Hypothalamus (tissue), 51 donors: ENCODE measurements around the gene TET1.
"Not testable (repeated sequence)": the region's sequence is repeated elsewhere in the genome, so short reads cannot be mapped to it uniquely, and the experiment has no call there.

Experiments
- DNase-seq, 51 donors: peaks; one replicate each; lab custom pipeline; 2025; lab: John Stamatoyannopoulos, UW

The TET1 gene

GRCh38 chr10:68696018-68696417 lies 135.9 kb downstream of the TET1 start:
- no peak for DNase-seq

- DNase-seq: no peak
Measured at GRCh38 chr10:68697106-68697505, 137.0 kb downstream of the TET1 start.

- DNase-seq: no peak
Measured at GRCh38 chr10:68700197-68700596, 140.1 kb downstream of the TET1 start.

- DNase-seq: no peak
Measured at GRCh38 chr10:68705548-68705947, 145.4 kb downstream of the TET1 start.

- not testable (repeated sequence) for DNase-seq
Measured at GRCh38 chr10:68708987-68709386, 148.8 kb downstream of the TET1 start.

DNA sequence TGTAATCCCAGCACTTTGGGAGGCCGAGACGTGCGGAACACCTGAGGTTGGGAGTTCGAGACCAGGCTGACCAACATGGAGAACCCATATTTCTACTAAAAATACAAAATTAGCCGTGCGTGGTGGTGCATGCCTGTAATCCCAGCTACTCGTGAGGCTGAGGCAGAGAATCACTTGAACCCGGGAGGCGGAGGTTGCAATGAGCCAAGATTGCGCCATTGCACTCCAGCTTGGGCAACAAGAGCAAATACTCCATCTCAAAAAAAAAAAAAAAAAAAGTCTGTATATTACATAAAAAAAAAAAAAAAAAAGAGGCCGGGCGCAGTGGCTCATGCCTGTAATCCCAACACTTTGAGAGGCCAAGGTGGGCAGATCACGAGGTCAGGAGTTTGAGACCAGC lies 152.9 kb downstream of the TET1 start:
- not testable (repeated sequence) for DNase-seq

- no peak for DNase-seq
Measured at GRCh38 chr10:68717435-68717834, 157.3 kb downstream of the TET1 start.

- peak; percentile 65 to 95 (median 88) for DNase-seq
Measured at GRCh38 chr10:68720793-68721672, 160.9 kb downstream of the TET1 start, which contains the start of gene CCAR1. Gene CCAR1 (plus strand): TSS chr10:68721239. CDS start chr10:68722505, 1,266 bp downstream.

GRCh38 chr10:68721673-68722335 lies 161.7 kb downstream of the TET1 start:
- peak in 4 of 51 donors; percentile 15 to 43 (median 34) for DNase-seq

DNA sequence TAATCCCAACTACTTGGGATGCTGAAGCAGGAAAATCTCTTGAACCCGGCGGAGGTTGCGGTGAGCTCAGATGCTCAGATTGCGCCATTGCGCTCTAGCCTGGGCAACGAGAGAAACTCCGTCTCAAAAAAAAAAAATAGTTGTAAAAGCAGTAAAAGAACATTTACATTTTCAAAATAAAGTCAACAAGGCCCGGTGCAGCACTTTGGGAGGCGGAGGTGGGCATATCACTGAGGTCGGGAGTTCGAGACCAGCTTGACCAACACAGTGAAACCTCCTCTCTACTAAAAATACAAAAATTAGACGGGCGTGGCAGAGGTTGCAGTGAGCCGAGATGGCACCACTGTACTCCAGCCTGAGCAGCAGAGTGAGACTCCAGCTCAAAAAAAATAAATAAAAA lies 164.9 kb downstream of the TET1 start:
- DNase-seq: no peak

DNA sequence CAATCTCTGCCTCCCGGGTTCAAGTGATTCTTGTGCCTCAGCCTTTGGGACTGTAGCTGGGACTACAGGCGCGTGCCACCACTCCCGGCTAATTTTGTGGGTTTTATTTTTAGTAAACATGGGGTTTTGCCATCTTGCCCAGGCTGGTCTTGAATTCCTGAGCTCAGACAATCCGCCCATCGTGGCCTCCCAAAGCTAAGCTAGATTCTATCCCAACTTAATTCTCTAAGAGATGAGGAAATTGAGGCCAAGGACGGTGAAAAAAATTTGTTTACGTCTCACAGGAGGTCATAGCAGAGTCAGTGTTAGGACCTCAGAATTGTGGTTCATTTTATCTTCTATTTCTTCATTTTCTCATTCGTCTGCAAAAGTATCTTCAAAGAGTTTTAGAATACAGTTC lies 167.0 kb downstream of the TET1 start:
- DNase-seq: no peak

DNA sequence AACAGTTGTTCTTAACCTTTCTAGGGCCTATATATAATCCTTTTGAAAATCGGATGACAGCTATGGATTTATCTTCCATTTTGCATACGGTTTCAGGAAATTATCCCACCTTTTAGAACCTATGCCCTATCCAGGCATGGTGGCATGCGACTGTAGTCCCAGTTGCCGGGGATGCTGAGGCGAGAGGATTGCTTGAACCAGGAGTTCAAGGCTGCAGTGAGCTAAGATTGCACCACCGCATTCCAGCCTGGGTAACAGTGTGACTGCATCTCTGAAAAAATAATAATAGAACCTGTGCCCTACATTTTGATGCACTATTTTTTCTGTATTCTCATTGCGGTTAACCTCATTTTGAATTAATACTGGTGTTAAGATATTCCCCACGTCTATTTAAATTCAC lies 172.5 kb downstream of the TET1 start:
- DNase-seq: no peak

DNA sequence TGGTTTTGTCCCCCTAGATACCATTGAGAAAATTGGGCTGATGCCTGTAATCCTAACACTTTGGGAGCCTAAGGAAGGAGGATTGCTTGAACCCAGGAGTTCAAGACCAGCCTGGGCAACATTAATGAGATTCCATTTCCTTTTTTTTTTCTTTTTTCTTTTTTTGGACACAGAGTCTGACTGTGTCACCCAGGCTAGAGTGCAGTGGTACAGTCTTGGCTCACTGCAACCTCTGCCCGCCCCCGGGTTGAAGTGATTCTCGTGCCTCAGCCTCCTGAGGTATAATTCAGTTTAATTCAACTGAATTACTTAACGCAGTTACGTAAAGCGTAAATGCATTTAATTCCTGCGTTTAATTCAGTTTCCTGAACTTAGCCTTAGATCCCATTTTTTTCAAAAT lies 174.2 kb downstream of the TET1 start:
- no peak for DNase-seq

DNA sequence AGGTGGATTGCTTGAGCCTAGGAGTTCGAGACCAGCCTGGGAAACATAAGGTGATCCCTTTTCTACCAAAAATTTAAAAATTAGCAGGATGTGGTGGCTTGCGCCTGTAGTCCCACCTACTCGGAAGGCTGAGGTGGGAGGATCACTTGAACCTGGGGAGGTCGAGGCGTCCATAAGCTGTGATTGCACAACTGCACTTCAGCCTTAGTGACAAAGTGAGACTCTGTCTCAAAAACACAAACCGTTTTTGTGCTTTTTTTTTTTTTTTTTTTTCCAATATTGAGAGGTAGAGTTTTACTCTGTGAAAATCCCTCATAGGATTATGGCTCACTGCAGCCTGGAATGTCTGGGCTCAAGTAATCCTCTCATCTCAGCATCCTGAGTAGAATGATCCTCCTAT lies 175.0 kb downstream of the TET1 start:
- no peak for DNase-seq

DNA sequence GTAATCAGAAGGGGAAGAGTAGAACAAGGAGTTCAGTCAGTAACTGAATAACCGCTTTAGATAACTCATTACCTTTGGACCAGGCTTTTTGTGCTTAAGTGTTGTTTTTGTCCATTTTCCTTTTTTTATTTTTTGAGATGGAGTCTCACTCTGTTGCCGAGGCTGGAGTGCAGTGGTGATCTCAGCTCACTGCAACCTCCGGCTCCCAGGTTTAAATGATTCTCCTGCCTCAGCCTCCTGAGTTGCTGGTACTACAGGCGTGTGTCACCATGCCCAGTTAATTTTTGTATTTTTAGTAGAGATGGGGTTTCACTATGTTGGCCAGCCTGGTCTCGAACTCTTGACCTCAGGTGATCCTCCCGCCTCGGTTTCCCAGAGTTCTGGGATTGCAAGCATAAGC lies 175.6 kb downstream of the TET1 start:
- DNase-seq: not testable (repeated sequence)

GRCh38 chr10:68740676-68741075 lies 180.5 kb downstream of the TET1 start:
- not testable (repeated sequence) for DNase-seq

DNA sequence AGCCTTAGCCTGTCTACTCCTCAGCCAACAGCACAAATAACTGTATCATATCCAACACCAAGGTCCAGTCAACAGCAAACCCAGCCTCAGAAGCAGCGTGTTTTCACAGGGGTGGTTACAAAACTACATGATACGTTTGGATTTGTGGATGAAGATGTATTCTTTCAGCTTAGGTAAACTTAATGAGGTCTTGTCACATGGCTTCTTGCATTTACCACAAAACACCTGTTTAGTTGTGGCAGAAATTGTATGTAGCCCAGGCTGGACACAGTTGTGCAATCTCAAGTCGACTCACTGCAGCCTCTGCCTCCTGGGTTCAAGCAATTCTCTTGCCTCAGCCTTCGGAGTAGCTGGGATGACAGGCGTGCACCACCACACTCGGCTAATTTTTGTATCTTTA lies 182.3 kb downstream of the TET1 start:
- DNase-seq: no peak
